K562 (cell line): ENCODE measurements around the gene ANKRD13B. TPM values are rescaled to one million over a fixed set of nuclear protein-coding genes. Genes with fewer than 3 reads are reported as not detected.

ENCODE experiments used
- ATAC-seq: fragments of 200-7000 bp; cut with Tn5 transposase; 3 replicates; pipeline ENCODE4 v1.9.1; 2020; ENCODE audit warnings: moderate library complexity
- BruUV-seq: library from RNA; stranded (reverse); fragments of 400-500 nt; replicated peaks from 2 replicates; lab custom pipeline; 2021; lab: Mats Ljungman, UMichigan
- CTCF ChIA-PET: fragments of 300-600 bp; formaldehyde crosslinking; extraction: SDS; loops from one replicate; lab custom pipeline; 2021; ENCODE audit warnings: low intra/inter-chr PET ratio; lab: Yijun Ruan, JAX
- POLR2A ChIA-PET: fragments of 300-600, 350-650 bp; sonication (Branson Sonifier 250); formaldehyde crosslinking; extraction: SDS; loops from one replicate; lab custom pipeline; 2021; ENCODE audit warnings: antibody characterized with exemption, inconsistent platforms; lab: Yijun Ruan, JAX
- DNase-seq, 4 experiments: peaks; one replicate each; pipeline versions ENCODE4 v3.0.0 to v3.0.0-alpha.2; 2011 to 2018; ENCODE audit warnings: low spot score in 3 of 4, mixed read lengths in 3 of 4; ENCODE audit errors: extremely low read depth in 1 of 4
- FAIRE-seq: peaks from 2 replicates; lab custom pipeline; 2011; peaks lifted over from hg19 to GRCh38; lab: Jason Lieb, UNC
- H2AFZ ChIP-seq: 2 replicates; pipeline ENCODE4 v1.6.0; 2011; ENCODE audit warnings: low read depth, low read length, control low read depth, inconsistent platforms
- H3K27ac ChIP-seq: fragments of 200-600 bp; 3 replicates; pipeline ENCODE4 v1.8.0; 2011; ENCODE audit warnings: low read depth, mild to moderate bottlenecking, control low read depth, inconsistent platforms, low read length, moderate library complexity, mixed read lengths; ENCODE audit errors: extremely low read depth
- H3K27me3 ChIP-seq, 2 experiments: fragments of 300-600 bp in 1 of 2; 2 replicates in 1 of 2; 3 replicates in 1 of 2; pipeline versions ENCODE4 v1.6.0 to v1.8.0; 2011; ENCODE audit warnings: inconsistent platforms in 2 of 2, low read length in 2 of 2, mild to moderate bottlenecking in 1 of 2, mixed read lengths in 1 of 2, moderate library complexity in 1 of 2; ENCODE audit not compliant: control insufficient read depth in 2 of 2, insufficient read depth in 2 of 2
- H3K36me3 ChIP-seq: fragments of 300-600 bp; 3 replicates; pipeline ENCODE4 v1.8.0; 2011; ENCODE audit warnings: mild to moderate bottlenecking, low read length, inconsistent platforms; ENCODE audit not compliant: control insufficient read depth, insufficient read depth
- H3K4me1 ChIP-seq, 2 experiments: fragments of 200-600 bp in 1 of 2; replicated peaks in 1 of 2; 2 replicates in 1 of 2; 3 replicates in 1 of 2; pipeline versions ENCODE4 v1.5.1 to v1.8.0; 2011; ENCODE audit warnings: inconsistent platforms in 2 of 2, low read length in 2 of 2, mild to moderate bottlenecking in 1 of 2, mixed read lengths in 1 of 2, moderate library complexity in 1 of 2; ENCODE audit not compliant: control insufficient read depth in 2 of 2, insufficient read depth in 2 of 2
- H3K4me2 ChIP-seq: 2 replicates; pipeline ENCODE4 v1.6.1; 2011; ENCODE audit warnings: low read length, control low read depth, inconsistent platforms, mixed read lengths; ENCODE audit not compliant: insufficient read depth
- H3K4me3 ChIP-seq: fragments of 200-600 bp; sonication (generic), shearing (Covaris generic); 2 replicates; pipeline ENCODE4 v1.5.1; 2016; ENCODE audit warnings: control low read depth, inconsistent platforms
- H3K79me2 ChIP-seq: fragments of 200-600 bp; 3 replicates; pipeline ENCODE4 v1.8.0; 2011; ENCODE audit warnings: low read length, inconsistent platforms; ENCODE audit not compliant: control insufficient read depth, insufficient read depth
- H3K9ac ChIP-seq, 2 experiments: 2 replicates each; pipeline versions ENCODE4 v1.6.0 to v1.6.1; 2011; ENCODE audit warnings: low read depth in 2 of 2, low read length in 2 of 2, control low read depth in 1 of 2, inconsistent platforms in 1 of 2, mild to moderate bottlenecking in 1 of 2, mixed read lengths in 1 of 2; ENCODE audit not compliant: insufficient read depth in 1 of 2
- H3K9me1 ChIP-seq: one replicate; pipeline ENCODE4 v1.6.0; 2011; ENCODE audit warnings: inconsistent platforms, mild to moderate bottlenecking, low read length, moderate library complexity; ENCODE audit not compliant: control insufficient read depth, insufficient read depth
- H3K9me3 ChIP-seq: replicated peaks from 2 replicates; pipeline ENCODE4 v1.5.1; 2011; ENCODE audit warnings: low read depth, low read length, inconsistent platforms; ENCODE audit not compliant: control insufficient read depth, insufficient read depth
- H4K20me1 ChIP-seq: replicated peaks from 2 replicates; pipeline ENCODE4 v1.6.1; 2011; ENCODE audit warnings: low read length, inconsistent platforms, mixed read lengths; ENCODE audit not compliant: control insufficient read depth, insufficient read depth
- DDX20 ChIP-seq: fragments of 450-650 bp; IDR thresholded peaks from 2 replicates; pipeline ENCODE4 v1.6.1; 2016; ENCODE audit warnings: missing genetic modification characterization, low read depth, mild to moderate bottlenecking, missing compliant biosample characterization, moderate library complexity
- ETV1 ChIP-seq: fragments of 450-650 bp; conservative IDR thresholded peaks from 2 replicates; pipeline ENCODE4 v1.6.1; 2016; ENCODE audit warnings: missing genetic modification characterization, control low read depth, low read depth, missing compliant biosample characterization
- GABPA ChIP-seq: fragments of 200-800 bp; sonication (Bioruptor generic); conservative IDR thresholded peaks from 2 replicates; pipeline ENCODE4 v1.6.1; 2016; ENCODE audit warnings: low read depth, missing genetic modification characterization, missing compliant biosample characterization
- NFRKB ChIP-seq: fragments of 450-650 bp; IDR thresholded peaks from 2 replicates; pipeline ENCODE4 v1.6.1; 2016; ENCODE audit warnings: low read depth
- RBFOX2 ChIP-seq: fragments of 200-400 bp; formaldehyde crosslinking; IDR thresholded peaks from 2 replicates; pipeline ENCODE4 v1.6.1; 2017; ENCODE audit warnings: low read depth, mild to moderate bottlenecking, low read length, moderate library complexity
- ZBTB7A ChIP-seq: IDR thresholded peaks from 2 replicates; pipeline ENCODE4 v1.6.1; 2011; ENCODE audit warnings: low read depth, mild to moderate bottlenecking, low read length, moderate library complexity, borderline replicate concordance; ENCODE audit not compliant: control insufficient read depth
- ZNF778 ChIP-seq: fragments of 450-650 bp; formaldehyde crosslinking; IDR thresholded peaks from 2 replicates; pipeline ENCODE4 v1.4.0; 2020; ENCODE audit warnings: mild to moderate bottlenecking, moderate library complexity
- WGBS: fragments of 100-300 bp; shearing (Covaris generic); methylation state at CpG from one replicate; pipeline ENCODE4 v1.1.6; 2016; ENCODE audit warnings: low coverage, mixed read lengths; ENCODE audit not compliant: insufficient coverage; ENCODE audit errors: missing lambda C conversion rate; 5-methylcytosine and 5-hydroxymethylcytosine counted together
- in situ Hi-C: fragments of 300-500 bp; cut with MboI; formaldehyde crosslinking; loops from 4 replicates; pipeline ENCODE4 v1.15.0; 2018; ENCODE audit warnings: inconsistent platforms, mixed read lengths
- intact Hi-C: fragments of 100-400 bp; cut with micrococcal nuclease; formaldehyde crosslinking; loops from 2 replicates; pipeline ENCODE4 v1.14.2; 2022
- polyA plus RNA-seq, 8 experiments: library from polyadenylated mRNA; depleted of rRNA in 4 of 8; stranded (reverse) in 5 of 8; unstranded in 3 of 8; fragments of >200 nt; fragmentation: Nextera tagmentation in 2 of 8; fragmentation: Illumina TruSeq in 1 of 8; extraction: Ambion mirVana in 2 of 8; extraction: Trizol in 1 of 8; gene quantifications; 2 replicates each; pipeline versions ENCODE4 v1.2.1 to v1.2.3, GENCODE V29; 2011 to 2014; ENCODE audit warnings: inconsistent platforms in 1 of 8, missing spikeins in 1 of 8
- total RNA-seq, 7 experiments: library from RNA; depleted of rRNA in 6 of 7; stranded (reverse); fragments of >200 nt in 6 of 7; fragmentation: Illumina TruSeq in 2 of 7; extraction: Trizol in 2 of 7; gene quantifications; 2 replicates each; pipeline versions ENCODE4 v1.2.1 to v1.2.3, GENCODE V29; 2011 to 2021; ENCODE audit warnings: low replicate concordance in 1 of 7
- TF ChIP-seq, protein P1 (sequence below): fragments of 200-800 bp; sonication (Bioruptor generic); IDR thresholded peaks from 2 replicates; pipeline ENCODE4 v1.6.1; 2017; ENCODE audit warnings: missing genetic modification characterization, missing compliant biosample characterization
- TF ChIP-seq, protein P2 (sequence below): sonication (generic); formaldehyde crosslinking; IDR thresholded peaks from 2 replicates; pipeline ENCODE4 v1.8.1; 2023; ENCODE audit warnings: mild to moderate bottlenecking, missing genetic modification reagents

ANKRD13B gene
- total and polyA plus RNA-seq, 9 of the 15 experiments (the other 6 are each of a cell fraction or from before 2014, with no cell fraction given), result 0.15 to 28.1 (median 4.6) TPM

- POLR2A ChIA-PET, result interaction anchor here (0.7 kb wide), 1 partner anchor 11 kb away, joined by 3 read pairs; no protein-coding TSS in a partner anchor
- no peak overlapping the region for H2AFZ ChIP-seq
- intact Hi-C loops, result no loop called here
Measured at GRCh38 chr17:29565643-29566472, 27.1 kb upstream of the ANKRD13B start.

GRCh38 chr17:29566473-29567303 is 26.2 kb upstream of the ANKRD13B start, which contains the start of gene ABHD15:
Gene ABHD15, minus strand, starts transcription at chr17:29567037. Its CDS starts 71 bp downstream, at chr17:29566966.
- Histone ChIP-seq H3K4me2 (peak within 1 kb of the TSS; percentile 78), H3K27me3 (no peaks in the 10 kb centered on the region; a peak in 1 of 5 replicates), H3K79me2 (no peaks in the 10 kb centered on the region), H3K27ac (peak within 1 kb of the TSS; percentile 87; the same call in 1 of the 3 replicates), H2AFZ (peak within 1 kb of the TSS; percentile 97), H3K9ac (peak within 1 kb of the TSS; percentile 75 to 96; a peak in 3 of 4 replicates), H3K4me1 (peaks cover 3 to 43% of the 10 kb centered on the region in 2 experiments; a peak in 4 of 5 replicates), H3K4me3 (peak within 1 kb of the TSS; percentile 57), H3K9me3 (no peaks in the 10 kb centered on the region), H3K36me3 (no peaks in the 10 kb centered on the region), H3K9me1 (no peaks in the 10 kb centered on the region), H4K20me1 (peaks cover 6% of the 10 kb centered on the region)
- BruUV-seq, result no TSS peak
- POLR2A ChIA-PET, result no interaction called here
- CTCF ChIA-PET, result no interaction called here
- FAIRE-seq, result no peak
- WGBS, result 84% methylated on average over 26 of the region's 94 CpGs
- no peak for ATAC-seq
- intact Hi-C loops, result no loop called here
- no peak for DNase-seq
- in situ Hi-C loops, result no loop called here
- TF ChIP-seq, protein P1, sequence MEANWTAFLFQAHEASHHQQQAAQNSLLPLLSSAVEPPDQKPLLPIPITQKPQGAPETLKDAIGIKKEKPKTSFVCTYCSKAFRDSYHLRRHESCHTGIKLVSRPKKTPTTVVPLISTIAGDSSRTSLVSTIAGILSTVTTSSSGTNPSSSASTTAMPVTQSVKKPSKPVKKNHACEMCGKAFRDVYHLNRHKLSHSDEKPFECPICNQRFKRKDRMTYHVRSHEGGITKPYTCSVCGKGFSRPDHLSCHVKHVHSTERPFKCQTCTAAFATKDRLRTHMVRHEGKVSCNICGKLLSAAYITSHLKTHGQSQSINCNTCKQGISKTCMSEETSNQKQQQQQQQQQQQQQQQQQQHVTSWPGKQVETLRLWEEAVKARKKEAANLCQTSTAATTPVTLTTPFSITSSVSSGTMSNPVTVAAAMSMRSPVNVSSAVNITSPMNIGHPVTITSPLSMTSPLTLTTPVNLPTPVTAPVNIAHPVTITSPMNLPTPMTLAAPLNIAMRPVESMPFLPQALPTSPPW (CRISPR knock-in tag), result no peak
- TF ChIP-seq ZNF778 (no peak), NFRKB (no peak), ETV1 (tag) (no peak), ZBTB7A (no peak), DDX20 (tag) (no peak)
- TF ChIP-seq, protein P2, sequence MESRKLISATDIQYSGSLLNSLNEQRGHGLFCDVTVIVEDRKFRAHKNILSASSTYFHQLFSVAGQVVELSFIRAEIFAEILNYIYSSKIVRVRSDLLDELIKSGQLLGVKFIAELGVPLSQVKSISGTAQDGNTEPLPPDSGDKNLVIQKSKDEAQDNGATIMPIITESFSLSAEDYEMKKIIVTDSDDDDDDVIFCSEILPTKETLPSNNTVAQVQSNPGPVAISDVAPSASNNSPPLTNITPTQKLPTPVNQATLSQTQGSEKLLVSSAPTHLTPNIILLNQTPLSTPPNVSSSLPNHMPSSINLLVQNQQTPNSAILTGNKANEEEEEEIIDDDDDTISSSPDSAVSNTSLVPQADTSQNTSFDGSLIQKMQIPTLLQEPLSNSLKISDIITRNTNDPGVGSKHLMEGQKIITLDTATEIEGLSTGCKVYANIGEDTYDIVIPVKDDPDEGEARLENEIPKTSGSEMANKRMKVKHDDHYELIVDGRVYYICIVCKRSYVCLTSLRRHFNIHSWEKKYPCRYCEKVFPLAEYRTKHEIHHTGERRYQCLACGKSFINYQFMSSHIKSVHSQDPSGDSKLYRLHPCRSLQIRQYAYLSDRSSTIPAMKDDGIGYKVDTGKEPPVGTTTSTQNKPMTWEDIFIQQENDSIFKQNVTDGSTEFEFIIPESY (CRISPR knock-in tag), result 0 out of 2 replicates have a peak, but pooled peaks have one; percentile 58

More at GRCh38 chr17:29565643-29566472, 27.1 kb upstream of the ANKRD13B start:
- no peak for FAIRE-seq
- H3K27ac ChIP-seq, result no peak overlapping the region
- CTCF ChIA-PET, result no interaction called here
- no peaks in the 10 kb centered on the region for H3K79me2 ChIP-seq
- peaks cover 9% of the 10 kb centered on the region for H4K20me1 ChIP-seq
- no peak for DNase-seq
- H3K9me3 ChIP-seq, result no peaks in the 10 kb centered on the region
- ATAC-seq, result no peak
- H3K9ac ChIP-seq, result peak overlapping the region in 1 of 2 experiments; percentile 40; a peak in 1 of 4 replicates
- H3K27me3 ChIP-seq, result no peaks in the 10 kb centered on the region; a peak in 1 of 5 replicates
- H3K9me1 ChIP-seq, result no peaks in the 10 kb centered on the region
- peaks cover 3 to 42% of the 10 kb centered on the region in 2 experiments; a peak in 4 of 5 replicates for H3K4me1 ChIP-seq
- H3K36me3 ChIP-seq, result no peaks in the 10 kb centered on the region
- 85% methylated on average over 25 of the region's 55 CpGs for WGBS
- TF ChIP-seq RBFOX2, result 0 out of 2 replicates have a peak, but pooled peaks have one; percentile 16
- no peak for TF ChIP-seq GABPA
- in situ Hi-C loops, result no loop called here
- no peak overlapping the region for H3K4me3 ChIP-seq
- BruUV-seq, result no TSS peak
- H3K4me2 ChIP-seq, result no peak overlapping the region
